GM21825 (cell line): ENCODE results near the gene GPR42.

ENCODE experiments used
- ATAC-seq: cut with Tn5 transposase; IDR thresholded peaks from one replicate; pipeline ENCODE4 v1.9.1; 2021; ENCODE audit warnings: mild to moderate bottlenecking, moderate library complexity; ENCODE audit not compliant: unreplicated experiment

GPR42 gene, protein sequence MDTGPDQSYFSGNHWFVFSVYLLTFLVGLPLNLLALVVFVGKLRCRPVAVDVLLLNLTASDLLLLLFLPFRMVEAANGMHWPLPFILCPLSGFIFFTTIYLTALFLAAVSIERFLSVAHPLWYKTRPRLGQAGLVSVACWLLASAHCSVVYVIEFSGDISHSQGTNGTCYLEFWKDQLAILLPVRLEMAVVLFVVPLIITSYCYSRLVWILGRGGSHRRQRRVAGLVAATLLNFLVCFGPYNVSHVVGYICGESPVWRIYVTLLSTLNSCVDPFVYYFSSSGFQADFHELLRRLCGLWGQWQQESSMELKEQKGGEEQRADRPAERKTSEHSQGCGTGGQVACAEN

DNA sequence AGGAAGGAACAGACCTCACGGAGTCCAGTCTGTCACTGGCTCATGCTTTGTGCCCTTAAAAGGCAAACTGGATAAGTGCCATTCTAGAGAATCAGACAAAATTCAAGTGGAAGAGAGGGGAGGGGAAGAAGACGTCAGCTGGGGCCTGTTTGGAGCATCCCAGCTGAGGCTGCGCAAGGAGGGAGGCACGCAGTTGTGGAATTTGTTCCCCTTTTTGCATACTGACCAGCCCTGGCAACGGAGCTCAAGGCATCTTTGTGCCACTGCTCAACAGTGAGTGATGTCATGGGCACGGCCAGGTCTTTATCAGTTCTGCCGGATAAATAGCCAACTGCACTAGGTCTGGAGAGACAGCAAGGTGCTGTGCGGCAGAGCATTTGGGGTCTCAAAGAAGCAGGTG, at the start of gene GPR42:
TSS of gene GPR42 (plus strand) at position 347 of the 400 bp plus-strand sequence. CDS start 292 bp downstream, outside the sequence.
- no peak for ATAC-seq

DNA sequence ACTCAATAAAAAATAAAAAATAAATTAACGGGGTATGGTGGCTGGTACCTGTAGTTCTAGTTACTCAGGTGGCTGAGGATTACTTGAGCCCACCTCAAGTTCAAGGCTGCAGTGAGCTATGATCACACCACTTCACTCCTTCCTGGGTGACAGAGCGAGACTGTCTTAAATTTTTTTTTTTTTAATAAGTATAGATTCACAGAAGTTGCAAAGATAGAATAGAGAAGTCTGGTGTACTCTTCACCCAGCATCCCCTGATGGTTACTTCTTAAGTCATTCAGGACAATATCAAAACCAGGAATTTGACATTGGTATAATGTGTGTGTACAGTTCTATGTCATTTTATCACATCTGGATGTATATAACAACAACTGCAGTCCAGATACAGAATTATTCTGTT, 49.6 kb upstream of the GPR42 start:
- no peak for ATAC-seq

DNA sequence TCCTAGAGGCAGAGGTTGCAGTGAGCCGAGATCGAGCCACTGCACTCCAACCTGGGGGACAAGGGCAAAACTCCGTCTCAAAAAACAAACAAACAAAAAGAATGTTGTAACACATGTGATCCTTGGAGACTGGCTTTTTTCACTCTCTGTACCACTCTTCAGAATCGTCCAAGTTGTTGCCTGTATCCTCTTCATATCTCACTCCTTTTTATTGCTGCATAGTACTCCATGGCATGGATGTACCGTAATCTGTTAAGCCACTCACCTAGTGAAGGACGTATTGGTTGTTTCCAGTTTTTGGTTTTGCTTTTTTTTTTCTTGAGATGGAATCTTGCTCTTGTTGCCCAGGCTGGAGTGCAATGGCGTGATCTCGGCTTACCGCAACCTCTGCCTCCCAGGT, 48.9 kb upstream of the GPR42 start:
- no peak for ATAC-seq

DNA sequence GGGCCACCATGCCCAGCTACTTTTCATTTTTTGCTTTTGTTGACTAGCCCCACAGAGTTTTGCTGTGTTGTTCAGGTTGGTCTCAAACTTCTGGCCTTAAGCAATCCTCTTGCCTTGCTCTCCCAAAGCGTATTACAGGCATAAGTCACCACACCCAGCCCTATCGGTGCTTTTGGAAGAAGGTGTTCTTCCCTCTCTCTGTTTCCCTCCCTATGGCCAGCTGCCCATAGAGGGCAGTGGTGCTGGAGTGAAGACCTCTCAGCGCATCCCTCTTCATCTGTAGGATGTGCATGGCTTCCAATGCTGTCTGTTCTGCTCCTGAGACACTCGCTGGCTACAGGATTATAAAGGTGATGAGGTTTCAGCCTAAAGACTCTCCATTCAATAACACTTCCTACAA, 43.2 kb upstream of the GPR42 start:
- no peak for ATAC-seq

DNA sequence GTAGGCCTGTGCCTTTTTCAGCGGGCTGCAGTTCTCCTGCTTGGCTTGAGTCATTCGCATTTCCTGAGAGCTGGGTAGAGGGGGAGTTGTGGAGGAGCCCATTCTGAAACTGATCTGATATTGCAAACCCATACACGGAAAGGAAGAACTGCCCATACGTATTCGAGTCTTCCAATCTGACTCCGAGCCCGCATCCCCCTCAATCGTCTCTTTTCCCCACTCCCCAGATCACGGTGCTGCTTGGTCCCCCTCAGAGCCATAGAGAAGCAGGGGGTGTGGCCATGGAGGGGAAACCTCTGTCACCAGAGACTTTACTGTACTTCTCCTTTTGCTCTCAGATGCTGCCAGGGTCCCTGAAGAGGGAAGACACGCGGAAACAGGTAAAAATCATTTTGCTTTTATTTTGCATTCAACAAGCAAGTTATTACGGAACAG, 42.0 kb upstream of the GPR42 start, which contains the start of gene CD22:
TSS of gene CD22 (plus strand) at position 337 of the 435 bp plus-strand sequence. CDS start 2,854 bp downstream, outside the sequence.
- peak; percentile 27 for ATAC-seq

DNA sequence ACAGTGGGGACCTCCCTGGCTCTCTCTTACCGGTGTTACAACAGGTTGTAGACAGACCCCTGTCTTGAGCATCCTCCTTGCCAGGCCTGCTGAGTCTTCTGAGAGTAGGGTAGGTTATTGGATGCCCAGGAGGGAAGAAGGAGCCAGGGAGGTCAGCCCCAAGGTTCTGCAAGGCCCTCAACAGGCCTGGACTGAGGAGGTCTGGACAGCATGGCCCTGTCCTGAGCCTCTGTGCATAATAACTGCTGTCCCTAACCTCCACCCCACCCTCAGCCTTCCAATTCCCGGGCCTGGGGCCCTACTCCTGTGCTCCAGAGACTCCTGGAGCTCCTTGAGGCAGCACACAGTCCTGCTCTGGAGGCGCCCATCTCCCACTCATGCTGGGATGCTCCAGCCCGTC, 41.5 kb upstream of the GPR42 start:
- ATAC-seq, result peak; percentile 3

DNA sequence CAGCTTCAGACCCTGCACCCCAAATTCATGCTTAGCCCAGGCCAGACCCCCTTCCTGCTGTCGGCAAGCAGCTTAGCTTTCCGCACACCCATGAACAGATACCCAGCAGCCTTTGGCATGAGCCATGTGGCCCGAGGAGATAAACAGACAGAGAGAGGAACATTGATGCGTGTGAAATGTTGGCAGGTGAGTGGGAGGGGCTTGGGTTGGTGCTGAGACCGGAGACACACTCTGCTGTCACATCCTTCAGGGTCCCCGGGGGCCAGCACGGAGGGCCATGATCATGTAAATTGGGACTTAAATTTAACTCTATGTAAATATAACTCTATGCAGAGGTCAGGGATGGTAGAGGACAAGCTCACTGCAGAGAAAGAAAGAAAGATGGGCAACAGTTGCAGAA, 40.4 kb upstream of the GPR42 start:
- peak; percentile 44 for ATAC-seq

DNA sequence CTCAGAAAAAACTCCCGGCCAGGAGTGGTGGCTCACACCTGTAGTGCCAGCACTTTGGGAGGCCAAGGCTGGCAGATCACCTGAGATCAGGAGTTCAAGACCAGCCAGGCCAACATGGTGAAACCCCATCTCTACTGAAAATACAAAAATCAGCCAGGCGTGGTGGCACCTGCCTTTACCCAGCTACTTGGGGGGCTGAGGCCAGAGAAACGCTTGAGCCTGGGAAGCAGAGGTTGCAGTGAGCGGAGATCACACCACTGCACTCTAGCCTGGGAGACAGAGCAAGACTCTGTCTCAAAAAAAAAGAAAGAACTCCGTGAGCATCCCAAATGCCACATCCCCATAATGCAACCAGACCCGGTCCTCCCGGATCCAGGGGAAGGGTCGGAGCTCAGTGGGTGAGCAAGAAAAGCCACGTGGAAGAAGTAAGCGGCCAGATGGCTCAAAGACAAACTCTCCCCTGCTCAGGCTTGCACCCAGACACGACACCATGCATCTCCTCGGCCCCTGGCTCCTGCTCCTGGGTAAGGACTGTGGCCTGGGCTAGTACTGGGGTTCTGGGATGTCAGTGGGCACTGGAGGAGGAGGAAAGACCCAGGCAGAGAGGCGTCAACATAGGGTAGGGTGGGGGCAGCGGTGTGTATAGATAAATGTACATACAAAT, 39.2 kb upstream of the GPR42 start:
- ATAC-seq, result no peak

DNA sequence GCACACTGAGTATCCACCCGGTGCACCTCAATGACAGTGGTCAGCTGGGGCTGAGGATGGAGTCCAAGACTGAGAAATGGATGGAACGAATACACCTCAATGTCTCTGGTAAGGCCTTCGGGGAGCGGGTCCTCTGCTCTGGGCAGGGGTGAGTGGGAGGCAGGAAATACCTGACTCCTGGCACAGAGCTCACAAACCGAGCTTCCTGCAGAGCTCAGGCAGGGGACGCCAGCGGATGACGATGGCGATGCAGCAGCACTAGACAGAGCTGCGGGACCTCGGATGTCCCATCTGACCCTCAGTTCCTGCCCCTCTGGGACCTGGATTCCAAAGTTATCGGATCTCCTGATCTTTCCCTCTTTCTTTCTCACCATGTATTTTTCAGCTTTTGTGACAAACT, 38.1 kb upstream of the GPR42 start:
- peak; percentile 21 for ATAC-seq

DNA sequence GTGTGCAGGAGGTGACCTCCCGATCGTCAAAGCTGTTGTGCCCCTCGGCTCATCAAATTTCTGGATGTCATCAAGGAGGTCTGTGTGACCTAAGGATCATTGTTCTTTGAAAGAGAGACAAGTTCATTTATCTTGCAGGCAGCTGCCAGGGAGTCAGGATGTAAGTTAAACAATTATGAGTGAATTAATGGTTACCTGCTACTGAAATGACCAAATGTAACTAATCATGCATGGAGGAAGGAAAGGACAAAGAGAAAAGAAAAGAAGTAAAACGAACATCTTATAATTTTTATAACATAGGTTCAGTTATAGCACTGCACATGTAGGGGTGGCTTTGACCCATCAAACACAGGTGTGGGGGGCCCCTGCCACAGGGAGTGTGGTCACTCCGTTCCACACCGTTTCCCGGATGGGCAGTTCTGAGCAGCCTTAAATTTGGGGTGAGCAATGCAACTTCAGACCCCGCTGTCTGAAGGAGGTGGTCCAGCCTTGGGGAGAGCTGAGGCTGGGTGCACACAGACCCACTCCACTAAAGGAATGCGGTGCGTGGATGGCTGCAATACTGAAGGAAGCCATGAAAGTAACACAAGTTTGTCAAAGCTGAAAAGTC, 36.6 kb upstream of the GPR42 start:
- no peak for ATAC-seq

DNA sequence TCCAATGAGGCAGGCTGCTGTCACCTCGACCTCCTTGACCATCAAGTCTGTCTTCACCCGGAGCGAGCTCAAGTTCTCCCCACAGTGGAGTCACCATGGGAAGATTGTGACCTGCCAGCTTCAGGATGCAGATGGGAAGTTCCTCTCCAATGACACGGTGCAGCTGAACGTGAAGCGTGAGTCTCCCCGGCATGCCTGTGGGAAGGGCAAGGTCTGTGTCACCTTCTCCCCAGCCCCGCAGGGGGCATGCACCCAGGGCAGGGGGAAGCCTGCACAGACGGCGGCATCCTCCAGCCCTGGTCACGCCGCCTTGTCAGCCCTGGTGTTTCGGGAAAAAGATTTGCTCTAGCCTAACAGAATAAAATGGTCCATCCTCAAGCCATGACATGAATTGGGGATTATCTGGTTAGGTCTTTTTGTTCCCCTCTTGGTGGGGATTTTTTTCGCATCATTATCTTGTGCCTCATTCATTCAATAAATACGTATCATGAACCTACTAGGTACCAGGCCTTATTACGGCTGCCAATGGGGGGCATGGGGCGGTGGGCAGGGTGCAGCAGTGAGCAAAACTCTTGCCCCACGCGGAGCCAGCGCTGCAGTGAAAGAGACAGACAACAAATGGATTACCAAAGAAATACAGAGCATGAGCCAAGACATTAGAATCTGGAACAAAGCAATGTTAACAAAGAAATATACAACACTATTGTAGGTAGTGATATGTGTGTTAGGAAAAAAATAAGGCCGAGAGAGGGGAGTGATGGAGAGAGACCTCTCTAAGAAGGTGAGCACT, 34.5 kb upstream of the GPR42 start:
- ATAC-seq, result no peak

DNA sequence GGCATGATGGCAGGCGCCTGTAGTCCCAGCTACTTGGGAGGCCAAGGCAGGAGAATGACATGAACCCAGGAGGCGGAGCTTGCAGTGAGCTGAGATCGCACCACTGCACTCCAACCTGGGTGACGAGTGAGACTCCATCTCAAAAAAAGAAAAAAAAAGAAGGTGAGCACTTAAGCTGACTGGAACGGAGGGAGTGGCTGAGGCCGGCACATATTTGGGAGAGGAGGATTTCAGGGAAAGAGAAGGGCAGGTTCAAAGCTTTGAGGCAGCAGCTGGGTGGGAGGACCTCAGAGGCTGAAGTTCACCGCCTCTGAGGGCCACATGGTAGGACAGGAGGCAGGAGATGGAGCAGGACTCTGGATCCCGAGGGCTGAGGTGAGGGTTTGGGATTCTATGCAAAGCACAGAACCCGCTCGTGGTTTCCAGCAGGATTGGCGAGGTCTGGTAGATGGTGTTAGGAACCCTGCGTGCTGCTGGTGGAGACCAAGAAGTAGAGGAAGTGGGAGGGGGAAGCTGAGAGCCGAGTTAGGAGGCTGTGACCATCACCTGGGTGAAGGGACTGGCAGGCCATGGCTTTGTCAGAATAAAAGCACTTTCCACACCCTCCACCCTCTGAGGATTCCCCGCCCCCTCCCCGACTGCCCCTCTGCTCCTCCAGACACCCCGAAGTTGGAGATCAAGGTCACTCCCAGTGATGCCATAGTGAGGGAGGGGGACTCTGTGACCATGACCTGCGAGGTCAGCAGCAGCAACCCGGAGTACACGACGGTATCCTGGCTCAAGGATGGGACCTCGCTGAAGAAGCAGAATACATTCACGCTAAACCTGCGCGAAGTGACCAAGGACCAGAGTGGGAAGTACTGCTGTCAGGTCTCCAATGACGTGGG, 33.5 kb upstream of the GPR42 start:
- ATAC-seq, result no peak

DNA sequence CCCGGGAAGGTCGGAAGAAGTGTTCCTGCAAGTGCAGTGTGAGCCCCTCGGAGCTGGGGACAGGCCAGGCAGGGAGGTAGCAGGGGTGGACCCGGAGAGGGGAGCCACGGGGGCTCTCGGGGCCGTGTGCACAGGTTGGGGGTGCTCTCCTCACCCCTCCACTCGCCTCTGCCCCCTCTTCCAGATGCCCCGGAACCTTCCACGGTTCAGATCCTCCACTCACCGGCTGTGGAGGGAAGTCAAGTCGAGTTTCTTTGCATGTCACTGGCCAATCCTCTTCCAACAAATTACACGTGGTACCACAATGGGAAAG, 32.9 kb upstream of the GPR42 start:
- ATAC-seq, result no peak

DNA sequence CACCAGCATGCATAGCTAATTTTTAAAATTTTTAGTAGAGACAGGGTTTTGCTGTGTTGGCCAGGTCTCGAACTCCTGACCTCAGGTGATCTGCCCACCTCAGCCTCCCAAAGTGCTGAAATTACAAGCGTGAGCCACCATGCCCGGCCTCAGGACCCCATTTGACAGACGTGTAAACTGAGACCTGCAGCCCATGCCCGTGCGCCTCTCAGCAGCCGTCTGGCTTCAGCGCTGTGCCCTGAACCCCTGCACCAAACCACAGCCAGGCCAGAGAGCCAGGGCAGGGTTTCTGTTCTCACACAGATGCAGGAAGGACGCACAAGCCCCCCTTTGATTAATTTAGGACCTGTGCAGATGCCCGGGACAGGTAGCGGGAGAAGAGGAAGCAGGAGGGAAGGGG, 30.4 kb upstream of the GPR42 start:
- ATAC-seq, result no peak

DNA sequence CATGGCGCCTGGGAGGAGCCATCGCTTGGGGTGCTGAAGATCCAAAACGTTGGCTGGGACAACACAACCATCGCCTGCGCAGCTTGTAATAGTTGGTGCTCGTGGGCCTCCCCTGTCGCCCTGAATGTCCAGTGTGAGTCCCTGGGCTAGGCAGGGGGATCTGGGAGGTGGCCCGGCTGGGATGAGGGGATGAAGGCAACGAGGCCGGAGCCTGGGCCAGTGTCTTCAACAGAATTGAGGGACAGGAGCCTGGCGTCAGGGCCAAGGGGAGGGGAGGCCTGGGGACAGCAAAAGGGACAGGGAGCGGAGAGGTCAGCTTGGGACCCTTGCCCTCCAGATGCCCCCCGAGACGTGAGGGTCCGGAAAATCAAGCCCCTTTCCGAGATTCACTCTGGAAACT, 29.9 kb upstream of the GPR42 start:
- no peak for ATAC-seq

DNA sequence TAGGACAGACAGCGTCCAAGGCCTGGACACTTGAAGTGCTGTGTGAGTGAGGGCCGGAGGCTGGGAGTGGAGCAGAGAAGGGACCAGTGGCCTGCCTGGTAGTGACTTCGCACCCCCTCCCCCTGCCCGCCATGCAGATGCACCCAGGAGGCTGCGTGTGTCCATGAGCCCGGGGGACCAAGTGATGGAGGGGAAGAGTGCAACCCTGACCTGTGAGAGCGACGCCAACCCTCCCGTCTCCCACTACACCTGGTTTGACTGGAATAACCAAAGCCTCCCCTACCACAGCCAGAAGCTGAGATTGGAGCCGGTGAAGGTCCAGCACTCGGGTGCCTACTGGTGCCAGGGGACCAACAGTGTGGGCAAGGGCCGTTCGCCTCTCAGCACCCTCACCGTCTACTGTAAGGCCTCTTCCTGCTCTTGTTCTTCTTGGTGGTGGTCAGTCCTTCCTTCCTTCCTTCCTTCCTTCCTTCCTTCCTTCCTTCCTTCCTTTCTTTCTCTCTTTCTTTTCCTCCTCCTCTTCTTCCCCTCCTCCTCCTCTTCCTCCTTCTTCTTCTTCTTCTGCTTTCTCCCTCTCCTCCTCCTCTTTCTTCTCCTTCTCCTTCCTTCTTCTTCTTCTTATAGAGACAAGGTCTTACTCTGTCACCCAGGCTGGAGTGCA, 29.2 kb upstream of the GPR42 start:
- no peak for ATAC-seq

DNA sequence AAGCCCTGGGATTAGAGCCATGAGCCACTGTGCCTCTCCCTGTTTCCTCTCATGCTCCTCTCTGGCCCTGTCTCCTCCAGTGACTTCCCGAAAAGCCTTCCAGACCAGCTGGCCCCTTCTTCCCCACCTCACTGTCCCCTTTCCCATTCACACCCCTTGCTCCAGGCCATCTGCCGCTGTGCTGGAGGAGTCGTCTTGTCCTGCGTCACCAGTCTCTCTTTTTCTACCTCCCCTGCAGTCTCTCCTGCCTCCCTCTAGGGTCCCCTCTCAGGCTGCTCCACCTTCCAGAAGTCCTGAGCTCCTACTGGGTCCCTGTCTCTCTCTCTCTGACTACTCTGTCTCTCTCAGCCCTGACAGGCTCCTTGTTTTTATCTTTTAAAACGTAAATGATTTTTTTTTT, 28.4 kb upstream of the GPR42 start:
- ATAC-seq, result no peak

DNA sequence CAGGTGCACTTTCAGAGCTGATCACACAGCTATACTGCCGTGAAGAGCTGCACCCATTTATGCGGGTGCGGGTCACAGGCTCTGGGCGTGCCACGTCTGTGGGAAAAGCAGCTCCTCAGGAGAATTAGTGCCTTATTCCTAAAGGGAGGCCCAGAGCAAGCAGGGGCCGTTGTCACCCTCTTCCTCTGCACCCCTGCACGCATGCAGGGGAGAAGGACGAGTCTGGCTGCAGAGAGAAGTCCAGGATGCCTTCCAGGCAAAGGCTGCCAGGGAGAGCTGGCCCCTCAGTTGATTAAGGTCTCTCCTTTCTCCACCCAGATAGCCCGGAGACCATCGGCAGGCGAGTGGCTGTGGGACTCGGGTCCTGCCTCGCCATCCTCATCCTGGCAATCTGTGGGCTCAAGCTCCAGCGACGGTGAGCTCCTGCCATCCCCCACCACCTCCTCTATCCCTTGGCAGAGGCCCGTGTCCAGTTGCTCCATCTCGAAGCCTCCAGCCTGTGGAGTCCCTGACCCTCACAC, 26.3 kb upstream of the GPR42 start:
- ATAC-seq, result no peak

DNA sequence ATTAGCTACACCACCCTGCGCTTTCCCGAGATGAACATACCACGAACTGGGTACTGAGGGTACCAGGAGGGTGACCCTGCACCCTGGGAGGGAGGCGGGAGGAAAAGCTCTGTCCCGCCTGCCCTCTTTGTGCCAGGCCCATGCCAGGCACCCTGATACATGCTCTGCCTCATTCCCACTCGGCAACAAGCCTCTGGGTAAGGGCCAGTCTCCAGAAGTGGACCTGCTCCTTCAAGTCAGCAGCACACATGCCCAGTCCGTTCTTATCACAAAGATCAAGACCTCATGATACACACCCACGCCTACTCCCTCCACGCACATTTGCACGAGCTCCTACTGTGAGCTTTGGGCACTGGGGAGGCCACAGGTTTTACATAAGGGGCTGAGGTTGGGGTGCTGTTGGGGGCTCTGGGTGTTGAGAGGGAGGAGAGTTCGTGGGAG, 25.2 kb upstream of the GPR42 start:
- no peak for ATAC-seq
